ENCODE results near the gene FBLN1. TPM values are rescaled to one million over a fixed set of nuclear protein-coding genes. Genes with fewer than 3 reads are reported as not detected.

The FBLN1 gene
- total and polyA plus RNA-seq, 2 of the 13 experiments (the other 11 are each of a cell fraction or from before 2014, with no cell fraction given) = 37.3 to 103 TPM

DNA sequence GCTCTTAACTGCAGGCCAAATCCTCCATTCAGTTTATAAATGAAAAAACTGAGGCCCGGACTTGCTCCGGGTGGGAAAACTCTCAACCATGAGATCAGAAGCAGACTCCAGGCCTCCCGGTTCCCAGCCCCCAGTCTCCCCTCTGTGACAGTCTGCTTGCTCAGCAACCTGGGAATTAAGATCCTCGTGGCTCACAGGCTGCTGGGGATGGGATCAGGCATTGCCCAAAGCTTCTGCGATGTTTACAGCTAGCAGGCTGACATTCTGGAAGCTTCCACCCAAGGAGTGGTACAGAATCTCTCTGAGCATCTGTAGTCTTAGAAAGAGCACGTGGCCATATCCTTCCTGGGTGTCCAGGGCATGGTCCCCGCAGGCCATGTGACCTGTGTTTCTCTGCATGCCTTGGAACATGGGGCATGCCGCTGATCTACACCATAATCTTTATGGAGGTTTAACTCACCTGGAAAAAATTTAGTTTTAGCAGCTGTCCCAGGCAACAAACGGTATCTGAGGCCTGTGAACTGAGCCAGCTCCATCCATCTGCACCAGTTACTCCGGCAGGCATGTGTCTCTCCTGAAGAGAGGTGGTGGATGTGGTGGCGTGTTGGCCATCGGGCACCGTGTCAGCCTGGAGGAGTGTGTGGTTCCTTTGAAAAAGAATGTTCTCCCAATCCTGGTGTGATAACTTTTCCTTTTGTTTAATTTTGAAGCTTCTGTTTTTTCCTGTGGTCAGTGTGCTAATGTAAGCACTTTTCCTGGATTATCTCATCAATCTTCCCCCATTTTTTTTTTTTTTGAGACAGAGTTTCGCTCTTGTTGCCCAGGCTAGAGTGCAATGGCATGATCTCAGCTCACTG is 7.9 kb downstream of the FBLN1 start (continued):
- TF ChIP-seq, protein P1, sequence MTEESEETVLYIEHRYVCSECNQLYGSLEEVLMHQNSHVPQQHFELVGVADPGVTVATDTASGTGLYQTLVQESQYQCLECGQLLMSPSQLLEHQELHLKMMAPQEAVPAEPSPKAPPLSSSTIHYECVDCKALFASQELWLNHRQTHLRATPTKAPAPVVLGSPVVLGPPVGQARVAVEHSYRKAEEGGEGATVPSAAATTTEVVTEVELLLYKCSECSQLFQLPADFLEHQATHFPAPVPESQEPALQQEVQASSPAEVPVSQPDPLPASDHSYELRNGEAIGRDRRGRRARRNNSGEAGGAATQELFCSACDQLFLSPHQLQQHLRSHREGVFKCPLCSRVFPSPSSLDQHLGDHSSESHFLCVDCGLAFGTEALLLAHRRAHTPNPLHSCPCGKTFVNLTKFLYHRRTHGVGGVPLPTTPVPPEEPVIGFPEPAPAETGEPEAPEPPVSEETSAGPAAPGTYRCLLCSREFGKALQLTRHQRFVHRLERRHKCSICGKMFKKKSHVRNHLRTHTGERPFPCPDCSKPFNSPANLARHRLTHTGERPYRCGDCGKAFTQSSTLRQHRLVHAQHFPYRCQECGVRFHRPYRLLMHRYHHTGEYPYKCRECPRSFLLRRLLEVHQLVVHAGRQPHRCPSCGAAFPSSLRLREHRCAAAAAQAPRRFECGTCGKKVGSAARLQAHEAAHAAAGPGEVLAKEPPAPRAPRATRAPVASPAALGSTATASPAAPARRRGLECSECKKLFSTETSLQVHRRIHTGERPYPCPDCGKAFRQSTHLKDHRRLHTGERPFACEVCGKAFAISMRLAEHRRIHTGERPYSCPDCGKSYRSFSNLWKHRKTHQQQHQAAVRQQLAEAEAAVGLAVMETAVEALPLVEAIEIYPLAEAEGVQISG (CRISPR knock-in tag; IDR thresholded peaks at IDR 0.05) = no peak
- no peak for TF ChIP-seq ZBTB42 (CRISPR knock-in tag; IDR thresholded peaks at IDR 0.05)

DNA sequence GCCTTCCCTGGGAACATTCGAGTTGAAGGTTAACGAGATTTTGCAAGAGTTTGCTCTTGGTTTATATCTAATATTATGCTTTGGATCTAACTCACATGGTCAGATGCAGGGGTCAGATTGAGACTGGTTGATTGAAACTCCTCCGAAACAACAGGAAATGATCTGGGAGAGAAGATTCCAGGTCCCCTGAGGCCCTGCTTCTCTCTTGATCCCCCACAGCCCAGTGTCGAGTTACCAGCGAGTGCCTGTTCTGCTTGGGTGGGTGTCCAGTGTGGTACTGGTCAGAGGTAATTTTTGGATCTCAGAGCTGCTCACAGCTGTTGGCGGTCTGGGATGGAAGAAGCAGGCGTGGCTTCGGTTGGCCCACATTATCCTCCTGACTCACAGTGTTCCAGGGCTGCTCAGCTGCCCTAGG is 9.2 kb downstream of the FBLN1 start:
- TF ChIP-seq ZNF782 (CRISPR knock-in tag; IDR thresholded peaks at IDR 0.05; ENCODE audit: borderline replicate concordance) = no peak
- TF ChIP-seq ZNF333 (CRISPR knock-in tag; IDR thresholded peaks at IDR 0.05; ENCODE audit: borderline replicate concordance) = no peak
- no peak for TF ChIP-seq AGO2 (optimal IDR thresholded peaks at IDR 0.05; ENCODE audit: low read depth, low read length)
- no peak for TF ChIP-seq CCDC6 (CRISPR knock-in tag; IDR thresholded peaks at IDR 0.05)
- TF ChIP-seq, protein P2, sequence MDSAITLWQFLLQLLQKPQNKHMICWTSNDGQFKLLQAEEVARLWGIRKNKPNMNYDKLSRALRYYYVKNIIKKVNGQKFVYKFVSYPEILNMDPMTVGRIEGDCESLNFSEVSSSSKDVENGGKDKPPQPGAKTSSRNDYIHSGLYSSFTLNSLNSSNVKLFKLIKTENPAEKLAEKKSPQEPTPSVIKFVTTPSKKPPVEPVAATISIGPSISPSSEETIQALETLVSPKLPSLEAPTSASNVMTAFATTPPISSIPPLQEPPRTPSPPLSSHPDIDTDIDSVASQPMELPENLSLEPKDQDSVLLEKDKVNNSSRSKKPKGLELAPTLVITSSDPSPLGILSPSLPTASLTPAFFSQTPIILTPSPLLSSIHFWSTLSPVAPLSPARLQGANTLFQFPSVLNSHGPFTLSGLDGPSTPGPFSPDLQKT (CRISPR knock-in tag; IDR thresholded peaks at IDR 0.05; ENCODE audit: borderline replicate concordance) = no peak
- no peak for TF ChIP-seq ZSCAN9 (CRISPR knock-in tag; IDR thresholded peaks at IDR 0.05; ENCODE audit: borderline replicate concordance)
- H3K4me3 ChIP-seq (replicated peaks in 1 of 3; ENCODE audit: insufficient read depth in 1 of 3, low read depth in 2 of 3, low read length in 3 of 3) = no peak overlapping the region
- H3K27ac ChIP-seq (ENCODE audit: extremely low read length, insufficient read depth, low read length) = no peak overlapping the region
- H3K79me2 ChIP-seq (ENCODE audit: insufficient read depth, low read length) = peaks cover 44% of the 10 kb centered on the region
- ATAC-seq (no peak), DNase-seq (ENCODE audit: low spot score) (no peak), FAIRE-seq (no peak)
- no peak overlapping the region for H2AFZ ChIP-seq (ENCODE audit: low read length)
- no peaks in the 10 kb centered on the region for H3K27me3 ChIP-seq (ENCODE audit: control insufficient read depth in 1 of 2, insufficient read depth in 2 of 2, low read length in 2 of 2)
- POLR2A ChIA-PET = interaction anchor here (1.0 kb wide), 1 partner anchor 8 kb away, joined by 3 read pairs; no protein-coding TSS in a partner anchor
- no peaks in the 10 kb centered on the region for H3K9me3 ChIP-seq (ENCODE audit: low read length)
- WGBS (ENCODE audit: low lambda C conversion rate) = 97% methylated on average over 4 of the region's 8 CpGs
- peaks cover 5 to 19% of the 10 kb centered on the region in 2 experiments for H3K36me3 ChIP-seq (replicated peaks in 1 of 2; ENCODE audit: control insufficient read depth in 1 of 2, insufficient read depth in 2 of 2, low read length in 2 of 2)
- H3K4me2 ChIP-seq (ENCODE audit: low read depth, low read length) = no peak overlapping the region
- in situ Hi-C loops (cut with HindIII; ENCODE audit: extremely low pct_ligation_motif_present, low pct_unique_long_range_greater_than_20kb) = no loop called here
- peaks cover 11% of the 10 kb centered on the region for H3K4me1 ChIP-seq (ENCODE audit: insufficient read depth, low read length)
- H4K20me1 ChIP-seq (ENCODE audit: insufficient read depth, low read length) = 0 out of 2 replicates have a peak, but pooled peaks cover 2% of the 10 kb centered on the region
- CTCF ChIA-PET (ENCODE audit: low intra/inter-chr PET ratio, low total read pairs) = no interaction called here
- no TSS peak for BruUV-seq (replicated peaks)
- intact Hi-C loops (cut with micrococcal nuclease; ENCODE audit: unreplicated experiment) = no loop called here
- no peak overlapping the region for H3K9ac ChIP-seq (ENCODE audit: insufficient read depth, low read depth, low read length)

Measured in HepG2 (cell line).